Stimulated activated CD4-positive, alpha-beta T cell treated with anti-CD3 and anti-CD28 coated beads, Interleukin-4, amount 100 ng/mL, for 48 hours (primary cell): ENCODE data around the gene HNRNPDL.
A peak's percentile ranks its signal among the peaks of the same experiment; 100 is the strongest.
"Not testable (repeated sequence)": the region's sequence is repeated elsewhere in the genome, so short reads cannot be mapped to it uniquely, and the experiment has no call there.

Experiments
- DNase-seq, 2 donors: peaks; one replicate each; pipeline ENCODE4 v3.0.0-alpha.2; 2020; ENCODE audit warnings: low read depth in 2 of 2

HNRNPDL gene

GRCh38 chr4:82430193-82430963 is at the start of gene HNRNPDL, which contains the start of gene ENOPH1:
Gene HNRNPDL (minus strand): TSS chr4:82430462. CDS start chr4:82429690, 772 bp downstream.
Gene ENOPH1 (plus strand): TSS chr4:82430590. CDS start chr4:82430830, 240 bp downstream.
- peak; percentile 99 to 100 for DNase-seq

- no peak for DNase-seq
Observed at GRCh38 chr4:82479562-82479961, 49.3 kb upstream of the HNRNPDL start.

GRCh38 chr4:82477469-82477868 is 47.2 kb upstream of the HNRNPDL start:
- DNase-seq, result not testable (repeated sequence)

GRCh38 chr4:82475931-82476330 is 45.7 kb upstream of the HNRNPDL start:
- not testable (repeated sequence) for DNase-seq

GRCh38 chr4:82473621-82474164 is 43.4 kb upstream of the HNRNPDL start:
- DNase-seq, result no peak

GRCh38 chr4:82473080-82473479 is 42.8 kb upstream of the HNRNPDL start:
- not testable (repeated sequence) for DNase-seq

- no peak for DNase-seq
Observed at GRCh38 chr4:82469791-82470345, 39.6 kb upstream of the HNRNPDL start.

GRCh38 chr4:82467471-82467870 is 37.2 kb upstream of the HNRNPDL start:
- DNase-seq, result no peak

GRCh38 chr4:82463221-82463620 is 33.0 kb upstream of the HNRNPDL start:
- no peak for DNase-seq

- peak; percentile 80 to 88 for DNase-seq
Observed at GRCh38 chr4:82462415-82462831, 32.2 kb upstream of the HNRNPDL start.

GRCh38 chr4:82461710-82462109 is 31.4 kb upstream of the HNRNPDL start:
- DNase-seq, result no peak

GRCh38 chr4:82458729-82459128 is 28.5 kb upstream of the HNRNPDL start:
- no peak for DNase-seq

- DNase-seq, result no peak
Observed at GRCh38 chr4:82457266-82457665, 27.0 kb upstream of the HNRNPDL start.

- no peak for DNase-seq
Observed at GRCh38 chr4:82452026-82452425, 21.8 kb upstream of the HNRNPDL start.

GRCh38 chr4:82450966-82451755 is 20.9 kb upstream of the HNRNPDL start:
- no peak for DNase-seq

- DNase-seq, result no peak
Observed at GRCh38 chr4:82447886-82448285, 17.6 kb upstream of the HNRNPDL start.

GRCh38 chr4:82439088-82439487 is 8.8 kb upstream of the HNRNPDL start:
- DNase-seq, result no peak

- no peak for DNase-seq
Observed at GRCh38 chr4:82437285-82438005, 7.2 kb upstream of the HNRNPDL start.

GRCh38 chr4:82436780-82437179 is 6.5 kb upstream of the HNRNPDL start:
- DNase-seq, result no peak

- DNase-seq, result no peak
Observed at GRCh38 chr4:82436130-82436529, 5.9 kb upstream of the HNRNPDL start.

- DNase-seq, result no peak
Observed at GRCh38 chr4:82434949-82435348, 4.7 kb upstream of the HNRNPDL start.

GRCh38 chr4:82433791-82434190 is 3.5 kb upstream of the HNRNPDL start:
- no peak for DNase-seq
